Prostate gland (tissue), 2 donors: ENCODE data around the gene DGKZ.

Source experiments
- POLR2A ChIP-seq: fragments of 450-650 bp; IDR thresholded peaks from one replicate; pipeline ENCODE4 v1.6.1; 2016; ENCODE audit warnings: antibody characterized with exemption, mild to moderate bottlenecking
- TF ChIP-seq, protein P1 (sequence below), 4 experiments: fragments of 200-600 bp in 2 of 4; fragments of 450-650 bp in 2 of 4; sonication (generic) in 2 of 4; IDR thresholded peaks; 1 replicate in 3 of 4; 2 replicates in 1 of 4; pipeline ENCODE4 v1.5.1; 2016 to 2019; ENCODE audit warnings: antibody characterized with exemption in 4 of 4, mild to moderate bottlenecking in 2 of 4, moderate library complexity in 2 of 4

- TF ChIP-seq, protein P1, sequence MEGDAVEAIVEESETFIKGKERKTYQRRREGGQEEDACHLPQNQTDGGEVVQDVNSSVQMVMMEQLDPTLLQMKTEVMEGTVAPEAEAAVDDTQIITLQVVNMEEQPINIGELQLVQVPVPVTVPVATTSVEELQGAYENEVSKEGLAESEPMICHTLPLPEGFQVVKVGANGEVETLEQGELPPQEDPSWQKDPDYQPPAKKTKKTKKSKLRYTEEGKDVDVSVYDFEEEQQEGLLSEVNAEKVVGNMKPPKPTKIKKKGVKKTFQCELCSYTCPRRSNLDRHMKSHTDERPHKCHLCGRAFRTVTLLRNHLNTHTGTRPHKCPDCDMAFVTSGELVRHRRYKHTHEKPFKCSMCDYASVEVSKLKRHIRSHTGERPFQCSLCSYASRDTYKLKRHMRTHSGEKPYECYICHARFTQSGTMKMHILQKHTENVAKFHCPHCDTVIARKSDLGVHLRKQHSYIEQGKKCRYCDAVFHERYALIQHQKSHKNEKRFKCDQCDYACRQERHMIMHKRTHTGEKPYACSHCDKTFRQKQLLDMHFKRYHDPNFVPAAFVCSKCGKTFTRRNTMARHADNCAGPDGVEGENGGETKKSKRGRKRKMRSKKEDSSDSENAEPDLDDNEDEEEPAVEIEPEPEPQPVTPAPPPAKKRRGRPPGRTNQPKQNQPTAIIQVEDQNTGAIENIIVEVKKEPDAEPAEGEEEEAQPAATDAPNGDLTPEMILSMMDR (IDR thresholded peaks at IDR 0.05), result peak in 2 of 4 experiments; percentile 3 to 42
- peak; percentile 31 for TF ChIP-seq POLR2A
Measured at GRCh38 chr11:46345131-46345597, 2.1 kb upstream of the DGKZ start.
